ENCODE data around the gene NUP210L. TPM values are rescaled to one million over a fixed set of nuclear protein-coding genes. Genes with fewer than 3 reads are reported as not detected.
"Not testable (repeated sequence)": the region's sequence is repeated elsewhere in the genome, so short reads cannot be mapped to it uniquely, and the experiment has no call there.

Gene NUP210L
- total RNA-seq, 2 experiments from 2014 or later = 0.04 to 0.05 TPM

DNA sequence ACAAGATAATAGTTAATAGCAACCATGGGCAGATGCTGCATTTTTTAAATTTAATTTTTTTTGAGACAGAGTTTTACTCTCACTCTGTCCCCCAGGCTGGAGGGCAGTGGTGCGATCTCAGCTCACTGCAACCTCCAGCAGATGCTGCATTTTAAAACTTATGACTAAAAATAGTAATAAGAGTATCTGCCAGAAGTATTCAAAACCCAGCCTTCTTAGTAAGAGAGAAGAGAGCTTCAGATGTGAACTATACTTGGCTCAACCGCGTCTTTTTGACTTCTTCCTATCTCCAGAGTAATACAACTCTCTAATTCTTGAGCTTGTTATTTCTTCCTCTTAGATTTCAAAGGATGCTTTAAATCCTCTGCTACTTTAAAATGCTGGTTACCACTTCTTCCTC, 159.7 kb downstream of the NUP210L start:
- Mint-ChIP-seq H3K27me3 (no peaks in the 10 kb centered on the region), H3K36me3 (ENCODE audit: low read depth) (peaks cover 49% of the 10 kb centered on the region), H3K9me3 (ENCODE audit: low read depth) (no peaks in the 10 kb centered on the region), H3K27ac (peak overlapping the region; percentile 37), H3K4me3 (no peak overlapping the region), H3K4me1 (peaks cover 29% of the 10 kb centered on the region)
- DNase-seq (no peak), ATAC-seq (no peak)
- ChIA-PET CTCF (interaction anchor here (0.8 kb wide), 2 partner anchors 11 to 177 kb away, joined by 3 read pairs; no protein-coding TSS in a partner anchor), POLR2A (interaction anchor here (0.6 kb wide), 1 partner anchor 270 kb away, joined by 4 read pairs; no protein-coding TSS in a partner anchor)
- intact Hi-C loops (cut with DNase I, micrococcal nuclease) = no loop called here

DNA sequence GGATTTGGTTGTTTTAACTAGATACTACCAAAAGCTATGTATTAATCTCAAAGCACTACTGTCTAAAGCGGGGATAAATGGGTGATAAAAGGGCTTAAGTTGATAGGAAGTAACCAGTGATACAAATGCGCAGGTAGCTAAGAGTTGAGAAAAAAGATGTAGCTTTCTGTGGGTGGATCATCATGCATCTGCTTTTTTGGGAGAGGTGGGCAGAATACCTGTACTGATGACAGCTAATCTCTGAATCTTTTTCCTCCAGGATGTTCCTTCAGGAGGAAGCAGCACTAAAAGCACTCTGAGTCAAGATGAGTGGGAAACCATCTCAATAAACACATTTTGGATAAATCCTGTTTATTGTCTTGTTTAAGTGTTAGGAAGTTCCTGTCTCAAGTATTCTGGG, 163.1 kb downstream of the NUP210L start:
- intact Hi-C loops (cut with DNase I, micrococcal nuclease) = loop anchor here (2.0 to 5.0 kb wide), 7 partner anchors 69 to 335 kb away; partner anchors contain the start of genes ATP8B2 (in 1 of the 2), GATAD2B (in 1 of the 2), HAX1 (in 1 of the 2) and NUP210L (in 1 of the 2)
- Mint-ChIP-seq H3K9me3 (ENCODE audit: low read depth) (no peaks in the 10 kb centered on the region), H3K27ac (peak overlapping the region; percentile 96), H3K36me3 (ENCODE audit: low read depth) (peaks cover 49% of the 10 kb centered on the region), H3K4me3 (peak overlapping the region; percentile 93), H3K4me1 (peaks cover 39% of the 10 kb centered on the region), H3K27me3 (no peaks in the 10 kb centered on the region)
- DNase-seq (no peak), ATAC-seq (no peak)
- CTCF ChIA-PET = interaction anchor here (0.6 to 7.7 kb wide), 3 partner anchors 16 to 1329 kb away, joined by 3 to 66 read pairs (median 4); partner anchors contain the start of genes JTB and RUSC1
- POLR2A ChIA-PET = interaction anchor here (0.6 to 2.0 kb wide), 6 partner anchors 14 to 88 kb away, joined by 3 to 25 read pairs (median 16); partner anchors contain the start of genes DENND4B, GATAD2B, JTB and SLC39A1

DNA sequence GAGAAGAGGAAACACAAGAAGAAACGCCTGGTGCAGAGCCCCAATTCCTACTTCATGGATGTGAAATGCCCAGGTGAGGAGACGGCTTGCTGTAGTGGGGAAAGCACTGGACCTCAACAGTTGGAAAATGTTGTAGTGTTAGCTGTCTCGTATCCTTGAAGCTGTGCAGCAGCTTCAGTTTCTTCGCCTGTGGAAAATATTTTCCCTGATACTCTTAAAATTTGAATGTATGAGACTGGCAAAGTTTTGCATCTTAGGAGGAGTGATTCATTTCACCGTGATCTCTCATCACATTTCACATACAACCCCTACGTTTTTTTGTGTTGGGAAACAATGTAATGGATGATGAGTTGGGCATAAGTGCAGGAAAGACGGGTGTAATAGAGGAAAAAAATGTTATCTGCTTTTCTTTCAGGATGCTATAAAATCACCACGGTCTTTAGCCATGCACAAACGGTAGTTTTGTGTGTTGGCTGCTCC, 163.7 kb downstream of the NUP210L start:
- H3K27ac Mint-ChIP-seq = peak overlapping the region; percentile 96
- H3K4me3 Mint-ChIP-seq = peak overlapping the region; percentile 93
- intact Hi-C loops (cut with DNase I, micrococcal nuclease) = loop anchor here (2.0 to 5.0 kb wide), 7 partner anchors 68 to 336 kb away; partner anchors contain the start of genes ATP8B2 (in 1 of the 2), GATAD2B (in 1 of the 2), HAX1 (in 1 of the 2) and NUP210L (in 1 of the 2)
- DNase-seq (no peak), ATAC-seq (no peak)
- ChIA-PET CTCF (interaction anchor here (0.6 to 7.7 kb wide), 4 partner anchors 15 to 1059 kb away, joined by 3 to 66 read pairs (median 5); partner anchors contain the start of gene JTB), POLR2A (interaction anchor here (0.5 to 2.0 kb wide), 14 partner anchors 11 to 459 kb away, joined by 3 to 41 read pairs (median 5); partner anchors contain the start of genes CREB3L4, CRTC2, DENND4B and GATAD2B)
- H3K9me3 Mint-ChIP-seq (ENCODE audit: low read depth) = no peaks in the 10 kb centered on the region
- peaks cover 49% of the 10 kb centered on the region for H3K36me3 Mint-ChIP-seq (ENCODE audit: low read depth)
- H3K4me1 Mint-ChIP-seq = peaks cover 44% of the 10 kb centered on the region
- no peaks in the 10 kb centered on the region for H3K27me3 Mint-ChIP-seq

DNA sequence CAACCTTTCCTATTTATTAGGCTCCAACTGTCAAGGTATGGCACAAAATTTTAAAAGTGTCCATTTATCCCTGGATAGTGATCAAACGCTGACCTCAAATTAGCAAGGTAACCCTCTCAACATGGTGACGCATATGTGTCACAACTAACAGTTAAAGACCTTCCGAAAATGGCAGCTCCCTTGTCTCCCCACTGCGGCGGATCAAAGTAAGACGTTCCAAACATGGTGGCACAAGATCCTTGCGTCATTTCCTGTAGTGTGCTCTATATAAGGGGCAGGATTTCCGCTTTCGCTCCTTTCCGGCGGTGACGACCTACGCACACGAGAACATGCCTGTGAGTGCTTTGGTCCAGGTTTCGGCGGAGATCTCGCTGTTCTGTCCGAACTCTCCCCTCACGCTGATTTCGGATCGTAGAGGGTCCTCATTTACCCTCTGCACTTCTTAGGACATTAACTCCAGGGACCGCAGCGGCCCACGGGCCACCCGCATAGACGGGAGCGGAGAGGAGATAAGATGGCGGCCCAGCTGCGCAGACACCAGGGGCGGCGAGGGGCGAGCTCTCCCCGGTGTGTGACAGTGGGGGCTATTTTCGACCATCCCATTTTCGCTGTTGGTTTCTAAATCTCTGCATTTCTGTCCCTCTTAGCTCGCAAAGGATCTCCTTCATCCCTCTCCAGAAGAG, 164.3 kb downstream of the NUP210L start, which contains the start of gene RPS27:
TSS of gene RPS27 (plus strand) at position 295 of the 683 bp plus-strand sequence. CDS start at position 330, 35 bp downstream.
- peak within 1 kb of the TSS; percentile 93 for H3K4me3 Mint-ChIP-seq
- ChIA-PET POLR2A (interaction anchor here (0.5 to 2.0 kb wide), 27 partner anchors 8 to 459 kb away, joined by 3 to 41 read pairs (median 4); partner anchors contain the start of genes CHTOP, CREB3L4, CRTC2 and DENND4B), CTCF (interaction anchor here (0.6 to 7.7 kb wide), 9 partner anchors 15 to 1059 kb away, joined by 3 to 66 read pairs (median 3); partner anchors contain the start of genes GATAD2B and JTB)
- DNase-seq = peak; percentile 91
- peaks cover 49% of the 10 kb centered on the region for H3K4me1 Mint-ChIP-seq
- intact Hi-C loops (cut with DNase I, micrococcal nuclease) = loop anchor here (1.0 to 5.0 kb wide), 18 partner anchors 13 to 337 kb away; partner anchors contain the start of genes CRTC2 (in 2 of the 2), HAX1 (in 2 of the 2), ATP8B2 (in 1 of the 2) and DENND4B (in 1 of the 2)
- peak within 1 kb of the TSS; percentile 96 for H3K27ac Mint-ChIP-seq
- ATAC-seq = peak; percentile 90
- no peaks in the 10 kb centered on the region for H3K9me3 Mint-ChIP-seq (ENCODE audit: low read depth)
- H3K27me3 Mint-ChIP-seq = no peaks in the 10 kb centered on the region
- H3K36me3 Mint-ChIP-seq (ENCODE audit: low read depth) = peaks cover 46% of the 10 kb centered on the region

DNA sequence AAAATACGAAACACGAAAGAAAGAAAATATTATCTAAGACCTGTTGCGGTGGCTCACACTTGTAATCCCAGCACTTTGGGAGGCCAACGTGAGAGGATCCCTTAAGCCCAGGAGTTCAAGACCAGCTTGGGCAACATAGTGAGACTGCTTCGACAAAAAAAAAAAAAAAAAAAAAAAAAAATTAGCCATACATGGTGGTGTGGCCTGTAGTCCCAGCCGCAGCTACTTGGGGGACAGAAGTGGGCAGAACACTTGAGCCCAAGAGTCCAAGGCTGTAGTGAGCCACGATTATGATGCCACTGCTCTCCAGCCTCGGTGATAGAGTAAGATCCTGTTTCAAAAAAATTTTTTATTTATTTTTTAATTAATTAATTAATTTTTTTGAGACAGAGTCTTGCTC, 167.3 kb downstream of the NUP210L start:
- ChIA-PET CTCF (interaction anchor here (0.5 to 7.7 kb wide), 25 partner anchors 11 to 477 kb away, joined by 3 to 66 read pairs (median 4); partner anchors contain the start of genes CREB3L4, CRTC2, DENND4B and JTB), POLR2A (no interaction called here)
- no peak for DNase-seq
- Mint-ChIP-seq H3K36me3 (ENCODE audit: low read depth) (peaks cover 22% of the 10 kb centered on the region), H3K4me3 (no peak overlapping the region), H3K4me1 (peaks cover 47% of the 10 kb centered on the region), H3K27me3 (no peaks in the 10 kb centered on the region), H3K9me3 (ENCODE audit: low read depth) (no peaks in the 10 kb centered on the region), H3K27ac (no peak overlapping the region)
- no peak for ATAC-seq
- intact Hi-C loops (cut with DNase I, micrococcal nuclease) = loop anchor here (1.0 to 5.0 kb wide), 3 partner anchors 21 to 477 kb away; partner anchors contain the start of genes CREB3L4 (in 1 of the 2) and DENND4B (in 1 of the 2)

DNA sequence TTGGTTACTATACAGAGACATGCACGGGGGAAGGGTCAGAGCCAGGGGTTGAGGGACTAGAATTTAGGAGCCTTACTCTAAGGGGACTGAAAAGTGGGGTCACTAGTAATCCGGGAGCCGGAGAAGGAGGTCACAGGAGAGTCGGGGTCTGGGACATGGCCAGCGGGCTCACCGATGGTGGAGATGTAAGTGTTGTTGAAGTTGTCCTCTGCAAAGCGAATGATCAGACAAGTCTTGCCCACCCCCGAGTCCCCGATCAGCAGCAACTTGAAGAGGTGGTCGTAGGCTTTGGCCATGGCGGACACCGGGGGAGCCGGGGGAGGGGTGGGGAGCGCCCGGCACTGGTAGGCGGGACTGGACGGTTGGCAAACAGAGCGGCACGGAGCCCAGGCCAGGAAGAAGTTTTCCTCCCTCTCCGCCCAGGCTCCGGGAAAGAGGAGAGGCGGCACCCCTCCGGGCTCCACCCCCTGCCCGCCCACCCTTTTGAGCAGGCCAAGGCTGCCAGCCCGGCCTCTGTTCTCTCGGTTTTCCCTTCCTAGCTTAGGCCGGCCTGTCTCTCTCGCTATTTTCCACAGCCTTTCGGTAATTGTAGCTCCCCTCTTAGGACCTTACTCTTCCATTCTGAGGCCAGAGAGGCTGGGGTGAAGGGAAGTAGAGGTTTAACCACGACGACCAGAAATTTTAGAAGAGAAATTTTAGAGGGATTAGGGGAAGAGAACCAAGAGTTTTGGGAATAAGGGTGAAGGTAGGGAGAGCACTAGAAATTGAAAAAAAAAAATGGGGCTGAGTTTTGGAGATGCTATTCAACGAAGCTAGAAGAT, 168.7 kb downstream of the NUP210L start, which contains the start of gene RAB13:
TSS of gene RAB13 (minus strand) at position 399 of the 821 bp plus-strand sequence. CDS start at position 296, 103 bp downstream.
- CTCF ChIA-PET = interaction anchor here (0.6 to 7.7 kb wide), 28 partner anchors 10 to 476 kb away, joined by 3 to 66 read pairs (median 4); partner anchors contain the start of genes CREB3L4, CRTC2, DENND4B and JTB

DNA sequence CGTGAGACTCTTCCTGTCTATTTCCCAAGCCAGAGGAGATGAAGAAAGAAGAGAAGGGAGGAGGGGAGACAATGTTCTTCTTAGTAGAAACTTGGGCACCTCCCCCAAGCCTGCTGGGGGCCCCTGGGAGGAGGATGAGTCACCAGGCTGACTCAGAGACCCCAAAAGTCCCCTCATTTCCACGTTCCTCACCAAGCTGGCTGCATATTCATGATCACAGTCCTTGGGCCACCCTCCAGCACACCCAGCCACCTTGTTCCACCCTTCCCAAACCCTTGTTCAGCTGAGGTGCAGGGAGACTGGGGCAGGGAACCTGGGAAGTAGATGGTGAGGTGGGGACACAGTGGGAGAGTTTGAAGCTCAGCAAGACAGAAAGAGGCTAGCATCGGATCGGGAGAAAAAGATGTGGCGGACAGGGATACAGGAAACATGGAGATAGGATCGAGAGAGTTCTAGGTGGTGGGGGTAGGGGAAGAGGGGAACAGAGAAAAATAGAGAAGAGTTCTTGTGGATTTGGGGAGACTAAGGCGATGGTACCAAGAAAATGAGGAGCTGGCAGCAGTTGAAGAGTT, 169.4 kb downstream of the NUP210L start:
- H3K4me3 Mint-ChIP-seq = peak overlapping the region; percentile 68
- ATAC-seq (peak; percentile 61), DNase-seq (peak; percentile 75)
- intact Hi-C loops (cut with DNase I, micrococcal nuclease) = loop anchor here in 1 of 2 experiments (5.0 kb wide), 1 partner anchor 38 kb away; the partner anchor contains the start of gene DENND4B
- POLR2A ChIA-PET = interaction anchor here (1.1 to 1.3 kb wide), 2 partner anchors 18 to 40 kb away, joined by 3 to 8 read pairs; partner anchors contain the start of gene CREB3L4
- no peaks in the 10 kb centered on the region for H3K27me3 Mint-ChIP-seq
- peak overlapping the region; percentile 71 for H3K27ac Mint-ChIP-seq
- no peaks in the 10 kb centered on the region for H3K36me3 Mint-ChIP-seq (ENCODE audit: low read depth)
- no peaks in the 10 kb centered on the region for H3K9me3 Mint-ChIP-seq (ENCODE audit: low read depth)
- peaks cover 34% of the 10 kb centered on the region for H3K4me1 Mint-ChIP-seq
- CTCF ChIA-PET = interaction anchor here (0.6 to 7.7 kb wide), 16 partner anchors 10 to 475 kb away, joined by 3 to 66 read pairs (median 4); partner anchors contain the start of genes CREB3L4, DENND4B and JTB

More for the DNA sequence above, 168.7 kb downstream of the NUP210L start, which contains the start of gene RAB13:
- H3K27ac Mint-ChIP-seq = peak within 1 kb of the TSS; percentile 86
- H3K4me1 Mint-ChIP-seq = peaks cover 35% of the 10 kb centered on the region
- no peaks in the 10 kb centered on the region for H3K27me3 Mint-ChIP-seq
- intact Hi-C loops (cut with DNase I, micrococcal nuclease) = loop anchor here (1.0 to 5.0 kb wide), 11 partner anchors 9 to 308 kb away; partner anchors contain the start of genes CREB3L4 (in 2 of the 2), DENND4B (in 2 of the 2), JTB (in 1 of the 2) and NPR1 (in 1 of the 2)
- peak within 1 kb of the TSS; percentile 73 for H3K4me3 Mint-ChIP-seq
- POLR2A ChIA-PET = interaction anchor here (0.6 to 1.3 kb wide), 5 partner anchors 8 to 368 kb away, joined by 3 to 8 read pairs (median 4); partner anchors contain the start of genes CREB3L4 and JTB
- ATAC-seq (no peak), DNase-seq (peak; percentile 38)
- no peaks in the 10 kb centered on the region for H3K9me3 Mint-ChIP-seq (ENCODE audit: low read depth)
- peaks cover 7% of the 10 kb centered on the region for H3K36me3 Mint-ChIP-seq (ENCODE audit: low read depth)

DNA sequence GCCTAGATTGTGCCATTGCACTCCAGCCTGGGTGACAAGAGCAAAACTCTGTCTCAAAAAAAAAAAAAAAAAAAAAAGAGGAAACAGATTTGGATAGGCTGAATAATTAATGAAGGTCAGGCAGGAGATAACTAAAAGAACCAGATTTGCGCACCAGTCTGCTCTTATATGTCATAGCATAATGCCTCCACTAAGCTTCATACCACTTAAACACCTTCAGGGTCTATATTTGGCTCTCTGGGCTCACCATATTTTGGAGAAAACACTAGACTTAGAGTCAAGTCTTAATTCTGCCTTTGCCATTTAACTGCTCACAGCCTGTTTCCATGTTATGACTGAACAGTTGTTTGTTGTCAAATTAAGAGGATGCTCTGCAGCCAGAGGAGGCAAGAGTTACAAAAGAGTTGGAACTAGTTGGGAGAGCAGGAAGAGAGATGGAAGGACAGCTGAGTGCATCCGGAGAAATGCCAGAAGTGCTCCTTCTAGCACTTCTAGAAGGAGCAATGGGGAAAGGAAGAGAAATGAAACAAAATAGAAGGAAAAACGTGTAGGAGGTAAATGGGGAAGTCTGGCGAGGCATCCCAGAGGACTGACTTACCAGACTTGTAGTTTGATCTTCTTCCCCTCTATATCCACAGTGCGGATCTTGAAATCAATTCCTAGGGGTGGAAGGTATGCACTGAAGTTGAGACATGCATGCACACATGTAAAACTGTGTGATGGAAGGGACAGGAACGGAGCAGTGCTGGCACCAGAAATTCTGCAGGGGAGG, 170.6 kb downstream of the NUP210L start:
- no peak overlapping the region for H3K4me3 Mint-ChIP-seq
- POLR2A ChIA-PET = no interaction called here
- no peaks in the 10 kb centered on the region for H3K27me3 Mint-ChIP-seq
- H3K4me1 Mint-ChIP-seq = peaks cover 29% of the 10 kb centered on the region
- DNase-seq (no peak), ATAC-seq (no peak)
- no peaks in the 10 kb centered on the region for H3K36me3 Mint-ChIP-seq (ENCODE audit: low read depth)
- intact Hi-C loops (cut with DNase I, micrococcal nuclease) = no loop called here
- CTCF ChIA-PET = interaction anchor here (0.6 to 7.7 kb wide), 10 partner anchors 8 to 474 kb away, joined by 3 to 66 read pairs (median 3); partner anchors contain the start of genes CREB3L4 and JTB
- H3K27ac Mint-ChIP-seq = peak overlapping the region; percentile 7
- no peaks in the 10 kb centered on the region for H3K9me3 Mint-ChIP-seq (ENCODE audit: low read depth)

DNA sequence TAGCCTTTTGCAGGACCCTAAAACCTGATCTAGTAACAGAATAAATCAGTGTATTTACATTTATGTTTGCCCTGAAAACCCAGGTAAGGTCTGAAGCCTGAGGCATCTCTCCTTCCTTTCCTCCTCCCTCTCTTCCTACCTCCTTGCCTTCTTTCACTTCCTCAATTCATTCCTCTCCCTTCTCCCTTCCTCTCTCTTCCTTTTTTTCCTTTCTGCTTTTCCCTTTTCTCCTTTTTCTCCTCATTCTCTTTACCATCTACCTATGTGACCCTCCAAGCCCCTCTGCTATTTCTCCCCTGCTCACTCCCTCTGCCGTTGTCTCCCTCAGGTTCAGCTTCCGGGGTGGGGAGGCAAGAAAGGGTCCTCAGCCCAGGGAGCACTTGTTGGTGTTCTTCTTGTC, 173.1 kb downstream of the NUP210L start:
- H3K4me3 Mint-ChIP-seq; CTCF ChIA-PET; H3K27me3 Mint-ChIP-seq; H3K27ac Mint-ChIP-seq; H3K9me3 Mint-ChIP-seq (ENCODE audit: low read depth); H3K36me3 Mint-ChIP-seq (ENCODE audit: low read depth); DNase-seq; ATAC-seq; POLR2A ChIA-PET; intact Hi-C loops (cut with DNase I, micrococcal nuclease): not testable (repeated sequence)
- peaks cover 32% of the 10 kb centered on the region for H3K4me1 Mint-ChIP-seq

Data from activated CD4-positive, alpha-beta T cell treated with anti-CD3 and anti-CD28 coated beads for 36 hours (primary cell).